ENCODE data around the gene SLC34A1.
"Not testable (repeated sequence)": the region's sequence is repeated elsewhere in the genome, so short reads cannot be mapped to it uniquely, and the experiment has no call there.

SLC34A1 gene

GRCh38 chr5:177368869-177369644 is 15.2 kb upstream of the SLC34A1 start:
- peak; percentile 51 to 64 (median 54) for DNase-seq

- DNase-seq, result no peak
Measured at GRCh38 chr5:177369645-177370440, 14.4 kb upstream of the SLC34A1 start.

- peak; percentile 64 to 77 (median 65) for DNase-seq
Measured at GRCh38 chr5:177370488-177371119, 13.6 kb upstream of the SLC34A1 start.

- no peak for DNase-seq
Measured at GRCh38 chr5:177371120-177372033, 12.9 kb upstream of the SLC34A1 start.

- peak in 1 of 3 donors; percentile 48 for DNase-seq
Measured at GRCh38 chr5:177372034-177372896, 12.0 kb upstream of the SLC34A1 start.

- no peak for DNase-seq
Measured at GRCh38 chr5:177372910-177373309, 11.3 kb upstream of the SLC34A1 start.

GRCh38 chr5:177373806-177374205 is 10.4 kb upstream of the SLC34A1 start:
- no peak for DNase-seq

GRCh38 chr5:177374211-177374610 is 10.0 kb upstream of the SLC34A1 start:
- DNase-seq, result no peak

GRCh38 chr5:177375516-177375915 is 8.7 kb upstream of the SLC34A1 start:
- not testable (repeated sequence) for DNase-seq

GRCh38 chr5:177376107-177376506 is 8.1 kb upstream of the SLC34A1 start:
- no peak for DNase-seq

GRCh38 chr5:177377851-177378776 is 6.1 kb upstream of the SLC34A1 start:
- no peak for DNase-seq

GRCh38 chr5:177378884-177379883 is 5.0 kb upstream of the SLC34A1 start:
- peak; percentile 43 to 63 (median 62) for DNase-seq

GRCh38 chr5:177380805-177381126 is 3.5 kb upstream of the SLC34A1 start:
- no peak for DNase-seq

GRCh38 chr5:177382423-177383029 is 1.7 kb upstream of the SLC34A1 start:
- peak in 2 of 3 donors; percentile 18 to 39 for DNase-seq

- no peak for DNase-seq
Measured at GRCh38 chr5:177383181-177383580, 1.1 kb upstream of the SLC34A1 start.

- DNase-seq, result no peak
Measured at GRCh38 chr5:177385720-177386119, 1.5 kb downstream of the SLC34A1 start.

- DNase-seq, result no peak
Measured at GRCh38 chr5:177386542-177386941, 2.3 kb downstream of the SLC34A1 start.

GRCh38 chr5:177387405-177387804 is 3.2 kb downstream of the SLC34A1 start:
- no peak for DNase-seq
